Femur (tissue), 1 donor: ENCODE measurements around the gene QRICH1.
"Not testable (repeated sequence)": the region's sequence is repeated elsewhere in the genome, so short reads cannot be mapped to it uniquely, and the experiment has no call there.

ENCODE experiments used
- DNase-seq: peaks from one replicate; pipeline ENCODE4 v3.0.0-alpha.2; 2017

QRICH1 gene

GRCh38 chr3:49015765-49016164 is 78.1 kb downstream of the QRICH1 start:
- DNase-seq = no peak

GRCh38 chr3:49015072-49015471 is 78.8 kb downstream of the QRICH1 start:
- DNase-seq = no peak

- no peak for DNase-seq
These were observed 79.9 kb downstream of the QRICH1 start for GRCh38 chr3:49013738-49014660.

- DNase-seq = no peak
These were observed 80.6 kb downstream of the QRICH1 start for GRCh38 chr3:49013113-49013737.

- peak; percentile 20 for DNase-seq
These were observed 81.3 kb downstream of the QRICH1 start for GRCh38 chr3:49012441-49013017.

- no peak for DNase-seq
These were observed 84.5 kb downstream of the QRICH1 start for GRCh38 chr3:49009396-49009795.

- DNase-seq = not testable (repeated sequence)
These were observed 85.2 kb downstream of the QRICH1 start for GRCh38 chr3:49008627-49009026.

GRCh38 chr3:49007771-49008528 is 85.9 kb downstream of the QRICH1 start:
- peak; percentile 94 for DNase-seq

GRCh38 chr3:49007068-49007770 is 86.7 kb downstream of the QRICH1 start, which contains the start of gene WDR6:
TSS of gene WDR6 (plus strand) at chr3:49007391. CDS start at chr3:49007432, 41 bp downstream.
- peak; percentile 97 for DNase-seq

- peak; percentile 62 for DNase-seq
These were observed 87.3 kb downstream of the QRICH1 start for GRCh38 chr3:49006408-49007067.

- no peak for DNase-seq
These were observed 87.9 kb downstream of the QRICH1 start for GRCh38 chr3:49005998-49006397.

GRCh38 chr3:49005303-49005680 is 88.6 kb downstream of the QRICH1 start:
- no peak for DNase-seq

- peak; percentile 63 for DNase-seq
These were observed 89.2 kb downstream of the QRICH1 start for GRCh38 chr3:49004352-49005302.

GRCh38 chr3:49001155-49001554 is 92.7 kb downstream of the QRICH1 start:
- DNase-seq = no peak

- DNase-seq = no peak
These were observed 94.6 kb downstream of the QRICH1 start for GRCh38 chr3:48999085-48999858.

- DNase-seq = no peak
These were observed 95.9 kb downstream of the QRICH1 start for GRCh38 chr3:48997714-48998637.

GRCh38 chr3:48997102-48997635 is 96.7 kb downstream of the QRICH1 start:
- no peak for DNase-seq

GRCh38 chr3:48996640-48997039 is 97.2 kb downstream of the QRICH1 start:
- no peak for DNase-seq
